GM18507 (cell line): ENCODE data around the gene FLT1.

Source experiments
- DNase-seq: peaks from one replicate; pipeline ENCODE4 v3.0.0; 2011; ENCODE audit warnings: low read depth; ENCODE audit not compliant: insufficient read length; ENCODE audit errors: extremely low spot score
- FAIRE-seq: peaks from 2 replicates; lab custom pipeline; 2011; peaks lifted over from hg19 to GRCh38; lab: Jason Lieb, UNC

FLT1 gene

DNA sequence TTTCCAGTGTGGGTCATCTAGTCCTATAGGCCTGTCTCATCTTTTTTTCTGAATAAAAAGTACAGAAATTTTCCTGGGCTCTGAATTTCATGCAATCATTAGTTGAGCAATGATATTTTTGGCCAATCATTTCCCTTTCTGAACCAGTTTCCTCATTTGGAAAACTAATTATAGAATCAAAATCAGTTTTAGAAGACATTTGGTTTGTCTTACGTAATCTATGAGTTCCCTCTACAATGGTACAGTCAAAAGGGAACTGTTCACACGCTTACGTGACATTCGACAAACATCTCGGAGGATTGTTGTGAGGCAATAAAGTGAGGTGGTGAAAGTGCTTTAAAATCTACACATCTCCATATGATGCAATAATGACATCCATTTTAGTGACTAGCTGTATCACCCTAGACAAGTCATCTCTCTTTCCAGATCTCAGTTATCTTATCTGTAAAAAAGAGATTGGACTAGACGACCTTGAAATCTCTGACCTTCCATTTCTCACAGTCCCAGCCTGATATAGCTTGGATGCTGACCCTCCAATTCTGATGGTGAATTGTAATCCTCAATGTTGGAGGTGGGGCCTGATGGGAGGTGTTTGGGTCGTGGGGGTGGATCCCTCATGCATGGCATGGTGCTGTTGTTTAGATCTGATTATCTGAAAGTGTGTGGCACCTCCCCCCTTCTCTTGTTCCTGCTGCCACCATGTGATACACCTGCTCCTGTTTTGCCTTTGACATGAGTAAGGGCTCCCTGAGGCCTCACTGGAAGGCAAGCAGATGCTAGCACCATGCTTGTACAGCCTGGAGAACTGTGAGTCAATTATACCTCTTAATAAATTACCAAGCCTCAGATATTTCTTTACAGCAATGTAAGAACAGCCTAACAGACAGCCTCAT, 26.7 kb downstream of the FLT1 start:
- FAIRE-seq (peak; percentile 75), DNase-seq (no peak)

DNA sequence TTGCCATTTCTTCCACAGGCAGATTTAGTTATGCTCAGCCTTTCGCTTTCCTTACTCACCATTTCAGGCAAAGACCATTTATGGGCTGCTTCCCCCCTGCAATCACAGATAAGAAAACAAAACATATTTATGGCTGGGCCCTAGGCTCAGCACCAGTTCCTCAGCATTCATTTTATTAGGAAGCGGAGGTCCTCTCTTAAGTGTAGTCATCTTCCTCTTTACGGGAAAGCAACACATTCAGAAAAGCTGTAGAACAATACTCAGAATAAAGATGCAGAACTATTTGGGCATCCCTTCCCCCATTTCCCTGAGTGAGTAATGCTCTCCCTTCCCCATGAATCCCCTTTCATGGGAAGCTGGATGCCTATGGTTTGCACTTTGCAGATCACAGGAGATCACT, 27.9 kb downstream of the FLT1 start:
- DNase-seq (no peak), FAIRE-seq (no peak)

DNA sequence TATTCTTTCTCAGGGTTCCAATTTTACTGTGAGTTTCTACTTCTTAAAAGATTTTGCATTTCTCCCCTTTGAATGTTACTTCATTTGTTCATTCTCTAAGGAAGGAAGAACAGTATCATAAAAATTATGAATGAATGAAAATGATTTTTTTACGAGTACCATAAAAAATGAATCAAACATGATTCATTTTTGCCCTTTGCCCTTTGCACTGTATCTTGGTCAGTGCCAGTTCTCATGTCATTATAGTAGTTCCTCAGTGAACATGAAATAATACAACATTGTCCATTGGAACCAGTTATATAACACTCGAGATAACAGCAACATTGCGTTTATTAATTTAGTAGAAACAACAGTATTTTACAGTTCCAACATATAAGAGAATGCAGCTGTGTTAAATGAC, 28.8 kb downstream of the FLT1 start:
- DNase-seq (no peak), FAIRE-seq (no peak)

DNA sequence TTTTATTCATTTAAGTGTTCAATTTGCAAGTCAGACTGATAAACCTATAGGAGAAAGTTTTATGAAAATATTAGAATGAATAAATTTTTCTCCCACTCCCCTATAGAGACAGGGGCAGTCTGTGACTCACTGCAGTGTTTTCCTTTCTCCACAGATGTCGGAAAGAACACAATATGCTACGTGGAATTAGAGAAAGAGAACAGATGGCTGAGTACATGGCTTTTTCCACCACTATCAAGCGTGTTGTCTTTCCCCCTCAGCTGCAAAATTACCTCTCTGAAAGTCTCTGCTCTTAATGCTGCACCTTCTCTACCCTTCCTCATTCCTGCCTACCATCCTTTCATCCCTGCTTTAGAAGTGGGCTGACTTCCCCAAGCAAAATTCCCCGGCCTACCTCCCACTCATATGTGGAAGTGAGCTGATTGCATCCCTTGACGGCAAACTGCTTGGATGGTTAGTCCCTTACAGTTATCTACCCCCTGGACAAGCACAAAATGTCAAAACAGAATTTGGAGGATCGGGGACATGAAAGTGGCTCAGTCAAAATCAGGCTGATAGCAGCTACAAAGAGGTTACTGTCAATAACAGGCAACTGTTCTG, 30.0 kb downstream of the FLT1 start:
- FAIRE-seq, result no peak
- no peak for DNase-seq

DNA sequence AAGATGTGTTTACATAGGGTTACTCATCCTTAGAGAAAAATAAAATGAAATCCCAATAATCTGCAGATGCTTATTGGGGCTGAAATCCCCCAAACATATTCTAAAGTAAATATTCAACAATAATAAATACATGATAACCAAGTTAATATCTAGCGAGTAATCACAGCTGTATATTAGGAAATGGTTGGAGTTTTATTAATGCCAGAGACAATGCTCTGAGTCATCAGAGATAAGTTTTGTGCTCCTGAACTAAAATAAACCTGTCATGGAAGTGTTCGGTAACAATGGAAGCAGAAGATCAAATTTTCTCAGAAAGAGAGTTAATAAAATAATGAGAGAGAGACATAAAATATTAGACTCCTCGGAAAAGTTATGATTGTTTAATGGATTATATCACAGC, 31.4 kb downstream of the FLT1 start:
- no peak for DNase-seq
- no peak for FAIRE-seq

DNA sequence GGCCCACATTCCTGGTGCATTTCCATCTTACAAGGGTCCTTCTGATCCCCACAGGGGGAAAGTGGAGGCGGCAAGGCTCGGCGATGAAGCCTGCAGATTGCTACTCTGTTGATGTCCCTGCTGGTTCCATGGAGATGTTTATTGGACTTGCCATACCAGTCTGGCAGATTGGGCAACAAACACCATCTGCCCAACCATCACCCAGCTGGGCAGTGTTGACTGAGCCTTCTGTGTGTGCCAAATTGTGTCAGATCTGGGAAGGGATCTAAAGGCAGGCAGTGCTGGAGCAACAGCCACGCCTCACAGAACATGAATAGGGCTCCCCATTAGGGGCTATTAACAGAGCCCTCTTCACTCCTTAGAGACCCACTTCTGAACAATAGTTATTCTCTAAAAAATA, 35.0 kb downstream of the FLT1 start:
- FAIRE-seq (no peak), DNase-seq (no peak)

DNA sequence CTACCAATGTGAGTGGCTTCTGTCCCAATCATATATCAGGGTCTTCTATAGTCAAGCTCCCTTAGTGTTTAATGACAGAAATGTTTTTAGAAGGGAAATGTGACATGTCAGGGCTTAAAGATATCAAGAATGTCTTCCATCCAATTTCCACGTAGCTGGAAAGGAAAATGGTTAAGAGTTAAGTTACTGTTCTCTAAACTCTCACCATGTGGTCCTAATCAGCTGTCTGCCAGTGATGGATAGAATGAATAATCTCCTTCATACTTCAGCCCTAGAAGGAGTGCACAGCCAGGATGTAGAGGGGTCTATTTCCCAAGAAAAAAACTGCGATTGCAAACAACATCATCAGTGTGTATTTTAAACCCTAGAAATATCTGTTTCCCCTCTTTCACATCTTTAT, 36.3 kb downstream of the FLT1 start:
- DNase-seq, result no peak
- no peak for FAIRE-seq

DNA sequence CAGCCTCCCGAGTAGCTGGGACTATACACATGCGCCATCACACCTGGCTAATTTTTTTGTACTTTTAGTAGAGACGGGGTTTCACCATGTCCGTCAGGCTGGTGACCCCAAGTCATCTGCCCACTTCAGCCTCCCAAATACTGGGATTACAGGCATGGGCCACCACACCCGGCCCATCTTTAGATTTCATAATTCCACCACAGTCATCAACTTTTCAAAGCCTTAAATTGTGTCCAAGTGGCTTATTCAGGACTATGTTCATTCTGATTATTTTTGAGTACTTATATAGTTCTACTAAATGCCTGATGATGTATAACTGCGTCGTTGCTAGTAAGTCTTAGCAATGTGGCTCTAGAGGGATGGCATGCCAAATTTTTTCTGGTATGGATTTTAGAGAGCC, 36.9 kb downstream of the FLT1 start:
- no peak for FAIRE-seq
- no peak for DNase-seq

DNA sequence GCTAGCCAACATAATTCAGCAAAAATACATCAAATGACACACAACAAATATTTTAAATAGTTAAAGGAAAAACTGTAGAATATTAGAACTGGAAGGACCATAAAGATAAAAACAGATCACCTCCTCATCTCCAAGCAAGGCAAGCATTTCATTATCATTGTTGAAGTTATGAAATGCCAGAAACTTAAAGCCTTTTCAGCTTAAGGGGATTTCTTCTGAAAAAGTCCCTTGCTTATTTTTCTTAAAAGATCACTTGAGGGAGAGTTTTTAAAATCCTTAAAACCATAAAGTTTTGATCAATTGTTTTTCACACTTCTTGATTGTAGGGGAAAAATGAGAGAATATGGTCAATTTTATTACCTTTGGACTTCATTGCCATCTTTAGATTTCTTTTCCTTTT, 37.4 kb downstream of the FLT1 start:
- FAIRE-seq (no peak), DNase-seq (no peak)

DNA sequence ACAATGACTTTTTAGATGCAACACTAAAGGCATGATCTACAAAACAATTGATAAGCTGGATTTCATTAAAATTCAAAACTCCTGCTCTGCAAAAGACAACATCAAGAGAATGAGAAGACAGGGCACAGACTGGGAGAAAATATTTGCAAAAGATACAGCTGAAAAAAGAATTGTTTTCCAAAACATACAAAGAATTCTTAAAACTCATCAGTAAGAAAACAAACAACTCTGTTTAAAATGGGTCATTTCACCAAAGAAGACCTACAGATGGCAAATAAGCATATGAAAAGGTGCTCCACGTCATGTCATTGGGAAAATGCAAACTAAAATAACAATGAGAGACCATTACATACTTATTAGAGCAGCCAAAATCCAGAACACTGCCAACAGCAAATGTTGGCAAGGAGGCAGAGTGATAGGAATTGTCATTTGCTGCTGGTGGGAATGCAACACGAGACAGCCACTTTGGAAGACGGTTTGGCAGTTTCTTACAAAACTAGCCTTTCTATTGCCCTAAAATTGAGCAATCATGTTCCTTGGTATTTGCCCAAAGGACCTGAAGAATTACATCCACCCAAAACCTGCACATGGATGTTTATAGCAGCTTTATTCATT, 39.2 kb downstream of the FLT1 start:
- FAIRE-seq (no peak), DNase-seq (no peak)

DNA sequence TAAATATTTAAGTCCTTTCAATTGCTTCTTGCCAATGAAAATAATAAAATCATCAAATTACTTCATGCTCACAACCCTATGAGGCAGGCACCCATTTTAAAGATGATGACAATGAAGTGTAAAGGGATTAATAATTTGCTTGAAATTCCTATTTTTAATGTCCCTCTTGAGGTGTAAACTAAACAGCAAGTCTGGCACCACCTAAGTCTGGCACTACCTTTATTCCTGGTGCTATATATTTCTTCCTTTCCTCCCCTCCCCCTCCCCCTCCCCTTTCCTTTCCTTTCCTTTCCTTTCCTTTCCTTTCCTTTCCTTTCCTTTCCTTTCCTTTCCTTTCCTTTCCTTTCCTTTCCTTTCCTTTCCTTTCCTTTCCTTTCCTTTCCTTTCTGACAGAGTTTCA, 42.2 kb downstream of the FLT1 start:
- no peak for FAIRE-seq
- DNase-seq, result no peak

DNA sequence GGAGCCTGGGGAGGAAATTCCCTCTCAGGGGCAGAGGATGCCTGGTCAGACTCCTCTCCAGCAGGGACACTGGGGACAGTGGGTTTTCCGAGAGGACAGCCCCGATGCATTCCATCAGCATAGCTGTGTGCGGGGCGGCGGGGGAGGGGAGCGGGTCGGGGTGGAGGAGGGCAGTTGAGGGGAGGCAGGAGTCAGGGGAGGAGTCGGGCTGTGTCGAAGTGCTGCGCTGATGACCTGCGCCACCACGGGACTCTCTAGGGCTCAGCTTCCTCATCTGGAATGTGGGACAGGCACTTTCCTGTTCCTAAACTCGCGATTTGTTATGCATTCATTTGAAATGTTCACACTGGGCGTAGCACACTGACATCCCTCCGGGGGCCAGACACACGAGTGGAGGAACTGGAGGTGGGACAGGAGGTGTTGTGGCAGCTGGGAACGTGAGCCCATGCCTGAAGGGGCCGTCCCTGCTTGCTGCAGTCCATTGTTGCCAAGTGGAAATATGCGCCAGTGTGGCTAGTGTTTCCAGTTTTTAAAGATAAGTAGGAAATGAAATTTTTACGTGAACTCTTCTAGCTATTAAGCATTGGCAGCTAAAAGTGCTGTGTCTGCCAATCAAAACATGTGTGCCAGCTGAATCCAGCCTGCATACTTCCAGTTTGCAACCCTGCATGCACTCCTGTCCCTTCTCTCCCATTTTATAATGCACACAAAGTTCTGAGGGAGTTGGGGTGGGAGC, 43.3 kb downstream of the FLT1 start:
- FAIRE-seq (no peak), DNase-seq (no peak)

DNA sequence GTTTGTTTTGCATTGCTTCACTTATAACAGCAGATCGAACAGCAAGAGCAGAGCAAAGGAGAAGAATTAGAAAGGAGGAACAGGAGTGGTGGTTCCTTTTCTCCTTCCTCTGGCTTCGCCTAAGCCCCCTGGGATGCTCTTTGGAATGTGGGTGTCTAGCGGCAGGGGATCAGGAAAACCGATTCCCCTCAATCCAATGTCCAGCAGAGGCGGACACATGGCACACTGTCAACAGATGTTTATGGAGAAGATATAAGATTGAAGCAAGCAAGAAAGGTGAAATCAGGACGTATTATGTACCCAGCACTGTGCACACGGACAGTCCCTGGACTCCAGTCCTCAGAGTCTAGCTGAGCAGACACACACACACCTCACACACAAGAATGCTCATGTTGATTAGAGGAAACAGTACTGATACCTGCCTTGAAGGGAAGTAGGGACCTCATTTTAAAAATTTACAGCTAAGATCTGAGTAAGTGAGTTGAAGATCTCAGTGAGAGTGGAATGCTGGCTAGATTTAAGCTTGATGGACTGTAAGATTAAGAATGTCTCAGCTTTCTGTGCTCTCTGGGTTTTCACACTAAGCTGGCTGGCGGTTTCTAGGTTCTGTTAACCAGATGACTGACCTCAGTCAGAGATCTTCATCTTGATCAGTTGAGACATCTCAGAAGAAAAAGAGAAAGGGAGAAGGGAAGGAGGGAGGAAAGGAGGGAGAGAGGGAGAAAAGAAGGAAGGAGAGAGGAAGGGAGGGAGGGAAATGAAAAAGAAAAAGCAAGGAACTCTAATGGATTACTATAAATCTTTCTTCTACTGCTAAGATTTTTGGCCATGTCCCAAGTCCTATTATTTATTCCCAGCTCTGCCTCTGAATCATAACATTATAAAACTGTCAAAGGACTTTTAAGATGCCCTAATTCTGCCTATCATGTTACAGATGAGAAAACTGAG, 44.8 kb downstream of the FLT1 start:
- DNase-seq, result no peak
- peak; percentile 54 for FAIRE-seq

DNA sequence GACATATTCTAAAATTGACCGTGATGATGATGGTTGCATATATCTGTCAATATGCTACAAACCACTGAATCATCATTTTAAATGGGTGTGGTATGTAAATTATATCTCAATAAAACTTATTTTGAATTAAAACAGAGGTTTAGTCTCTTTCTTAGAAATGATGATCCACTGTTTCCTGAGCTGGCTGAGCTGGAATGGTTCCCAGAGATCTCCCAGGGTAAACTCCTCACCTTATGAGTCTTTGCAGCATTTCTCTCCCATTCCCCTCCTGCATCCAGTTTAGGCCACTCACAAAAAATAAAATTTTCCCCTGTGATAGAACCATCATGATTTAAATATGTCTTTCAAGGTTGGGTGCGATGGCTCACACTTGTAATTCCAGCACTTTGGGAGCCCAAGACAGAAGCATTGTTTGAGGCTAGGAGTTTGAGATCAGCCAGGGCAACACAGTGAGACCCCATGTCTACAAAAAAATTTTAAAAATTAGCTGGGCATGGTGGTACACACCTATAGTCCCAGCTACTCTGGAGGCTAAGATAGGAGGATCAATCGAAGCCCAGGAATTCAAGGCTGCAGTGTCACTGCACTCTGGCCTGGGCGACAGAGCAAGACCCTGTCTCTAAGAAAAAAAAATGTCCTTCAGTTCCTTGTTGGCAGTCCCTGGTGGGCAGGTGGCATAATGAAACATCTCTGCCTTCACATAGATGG, 46.1 kb downstream of the FLT1 start:
- DNase-seq (no peak), FAIRE-seq (no peak)

DNA sequence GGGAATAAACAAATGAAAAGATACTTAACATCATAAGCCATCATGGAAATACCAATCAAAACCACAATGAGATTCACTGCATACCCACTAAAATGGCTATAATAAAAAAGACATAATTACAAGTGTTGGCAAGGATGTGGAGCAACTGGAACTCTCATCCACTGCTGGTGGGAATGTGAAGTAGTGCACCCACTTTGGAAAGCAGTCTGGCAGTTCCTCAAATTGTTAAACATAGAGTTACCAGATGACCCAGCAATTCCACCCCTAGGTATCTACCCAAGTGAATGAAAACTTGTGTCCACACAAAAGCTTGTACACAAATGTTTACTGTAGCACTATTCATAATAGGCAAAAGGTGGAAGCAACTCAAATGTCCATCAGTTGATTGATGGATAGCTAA, 46.9 kb downstream of the FLT1 start:
- FAIRE-seq (no peak), DNase-seq (no peak)

DNA sequence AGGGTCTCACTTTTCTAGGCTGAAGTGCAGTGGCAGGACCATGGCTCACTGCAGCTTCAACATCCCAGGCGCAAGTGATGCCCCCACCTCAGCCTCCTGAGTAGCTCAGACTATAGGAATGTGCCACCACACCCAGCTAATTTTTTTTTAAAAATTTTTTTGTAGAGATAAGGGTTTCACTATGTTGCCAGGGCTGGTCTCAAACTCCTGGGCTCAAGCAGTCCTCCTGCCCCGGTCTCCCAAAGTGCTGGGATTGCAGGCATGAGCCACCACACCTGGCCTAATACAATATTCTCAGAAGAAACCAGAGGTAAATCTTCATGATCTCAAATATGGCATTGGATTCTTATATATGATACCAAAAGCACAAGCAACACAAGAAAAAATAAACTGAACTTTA, 47.7 kb downstream of the FLT1 start:
- no peak for DNase-seq
- no peak for FAIRE-seq

DNA sequence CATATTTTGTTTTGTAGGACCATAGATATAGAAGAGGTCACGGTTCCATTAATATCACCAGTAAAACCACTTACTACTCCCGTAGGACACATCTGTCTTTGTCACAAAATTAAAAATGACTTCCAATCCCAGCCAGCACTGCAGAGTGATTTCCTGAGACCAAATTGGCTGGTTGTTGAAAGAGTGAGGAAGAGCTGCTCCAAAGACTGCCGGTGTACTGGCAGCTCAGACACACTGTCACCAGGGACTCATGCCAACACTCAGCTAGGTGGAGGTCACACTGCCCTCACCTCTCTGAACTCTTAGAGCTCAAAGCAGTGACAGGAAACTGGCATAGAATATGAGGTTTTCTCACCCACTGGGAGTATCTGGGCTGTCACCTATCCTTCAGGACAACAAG, 52.1 kb downstream of the FLT1 start:
- FAIRE-seq, result no peak
- no peak for DNase-seq

DNA sequence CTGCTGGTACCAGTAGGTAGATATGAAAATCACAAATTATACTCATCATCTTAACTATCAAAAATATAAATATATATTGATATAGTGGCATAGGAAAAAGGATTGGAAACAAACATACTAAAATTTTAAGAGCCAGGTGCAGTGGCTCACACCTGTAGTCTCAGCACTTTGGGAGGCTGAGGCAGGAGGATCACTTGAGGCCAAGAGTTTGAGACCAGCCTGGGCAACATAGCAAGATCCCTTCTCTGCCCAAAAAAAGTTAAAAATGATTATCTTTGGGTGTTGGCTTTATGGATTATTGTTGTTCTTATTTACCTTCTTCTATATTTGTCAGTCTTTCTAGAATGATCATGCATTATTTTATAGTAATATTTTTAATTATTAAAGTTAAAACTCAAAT, 53.4 kb downstream of the FLT1 start:
- FAIRE-seq (no peak), DNase-seq (no peak)
